Measurements from ENCODE around the gene BOC. TPM values are rescaled to one million over a fixed set of nuclear protein-coding genes. Genes with fewer than 3 reads are reported as not detected.

BOC gene
- total and polyA plus RNA-seq, 2 experiments from 2014 or later, result 2.1 to 4.1 TPM

GRCh38 chr3:113245761-113246161 lies 34.4 kb downstream of the BOC start:
- TF ChIP-seq CREB1 (CRISPR knock-in tag; IDR thresholded peaks at IDR 0.05; ENCODE audit: low read depth), result no peak
- no peak for TF ChIP-seq REST (IDR thresholded peaks at IDR 0.05; ENCODE audit: unreplicated experiment)
- TF ChIP-seq JUNB (IDR thresholded peaks at IDR 0.05; ENCODE audit: unreplicated experiment), result no peak
- TF ChIP-seq POLR2AphosphoS5 (IDR thresholded peaks at IDR 0.05; ENCODE audit: low read depth), result no peak
- no peak for TF ChIP-seq EZH2phosphoT487 (IDR thresholded peaks at IDR 0.05; ENCODE audit: unreplicated experiment)
- no peak for TF ChIP-seq ETS1 (IDR thresholded peaks at IDR 0.05)
- no peak for TF ChIP-seq CTCF (conservative IDR thresholded peaks at IDR 0.05; ENCODE audit: low read depth in 2 of 2)
- TF ChIP-seq ZNF462 (CRISPR knock-in tag; IDR thresholded peaks at IDR 0.05), result no peak
- TF ChIP-seq ZNF114 (CRISPR knock-in tag; IDR thresholded peaks at IDR 0.05), result no peak
- no peak for TF ChIP-seq STAT1 (IDR thresholded peaks at IDR 0.05; ENCODE audit: unreplicated experiment)
- no peak for TF ChIP-seq NANOG (IDR thresholded peaks at IDR 0.05; ENCODE audit: borderline replicate concordance)
- Mint-ChIP-seq H3K4me1 (peaks cover 64% of the 10 kb centered on the region), H3K27me3 (ENCODE audit: insufficient read depth, low read depth, poor library complexity) (peaks cover 15% of the 10 kb centered on the region), H3K9me3 (no peaks in the 10 kb centered on the region; the same call in 2 of the 3 replicates), H3K27ac (no peak overlapping the region), H3K4me3 (no peak overlapping the region), H3K36me3 (ENCODE audit: low read depth) (no peaks in the 10 kb centered on the region; the same call in 2 of the 3 replicates)
- Histone ChIP-seq H3K79me2 (replicated peaks; ENCODE audit: insufficient read depth) (no peaks in the 10 kb centered on the region), H3F3A (replicated peaks; ENCODE audit: low read depth) (no peaks in the 10 kb centered on the region), H4K20me1 (replicated peaks; ENCODE audit: insufficient read depth) (no peaks in the 10 kb centered on the region), H2AFZ (no peak overlapping the region), H3K27ac (ENCODE audit: low read depth) (no peak overlapping the region), H3K27me3 (ENCODE audit: insufficient read depth) (no peaks in the 10 kb centered on the region), H3K4me3 (no peak overlapping the region), H3K4me2 (no peak overlapping the region), H3K9me2 (ENCODE audit: insufficient read depth) (no peaks in the 10 kb centered on the region), H3K4me1 (ENCODE audit: insufficient read depth) (peaks cover 45% of the 10 kb centered on the region), H3K36me3 (ENCODE audit: insufficient read depth) (no peaks in the 10 kb centered on the region)
- DNase-seq (ENCODE audit: low spot score) (no peak), ATAC-seq (no peak)
